ENCODE measurements around the gene TRIM69.

DNA sequence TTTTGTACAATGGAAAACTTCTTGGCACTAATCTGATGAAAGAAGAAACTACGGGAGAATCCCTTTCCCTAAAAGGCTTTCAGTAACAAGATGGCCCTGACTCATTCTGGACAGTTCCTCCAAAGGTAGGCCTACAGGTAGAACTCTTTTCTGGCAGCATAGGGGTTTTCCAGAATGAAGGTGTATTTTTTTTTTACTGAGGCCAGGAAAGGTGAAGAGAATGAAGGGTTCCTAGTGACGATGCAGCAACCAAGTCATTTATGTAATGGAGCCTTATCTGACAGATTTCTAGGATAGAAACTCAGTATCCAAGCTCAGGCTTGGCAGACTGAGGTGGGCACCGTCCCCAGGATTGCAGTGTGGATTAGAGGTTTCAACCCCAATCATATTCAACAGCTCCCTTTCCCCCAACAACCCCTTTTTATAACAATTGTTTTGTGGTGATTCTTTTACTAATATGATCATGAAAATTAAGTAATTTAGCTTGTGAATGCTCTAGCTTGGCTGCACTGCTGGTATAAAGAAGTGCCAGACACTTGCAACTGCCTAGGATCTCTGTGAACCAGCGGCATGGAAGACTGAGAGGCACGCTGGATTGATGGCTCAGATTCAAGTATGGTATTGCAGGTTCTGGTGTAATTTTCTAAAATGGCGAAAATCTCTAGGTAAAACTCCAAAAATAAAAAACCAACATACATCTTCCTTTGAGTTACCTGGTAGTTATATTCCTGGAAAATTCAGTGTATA, 8.7 kb upstream of the TRIM69 start:
- TF ChIP-seq CTCF (IDR thresholded peaks at IDR 0.05): no peak
- no peak for TF ChIP-seq POLR2AphosphoS5 (IDR thresholded peaks at IDR 0.05; ENCODE audit: low read depth, low read length)
- peak in 1 of 2 experiments; percentile 26; a peak in 1 of 4 replicates for TF ChIP-seq REST (IDR thresholded peaks at IDR 0.05; ENCODE audit: insufficient read depth in 1 of 2, low read depth in 2 of 2, low read length in 1 of 2)
